ENCODE measurements around the gene PSME3IP1.

- TF ChIP-seq POLR2A (IDR thresholded peaks at IDR 0.05) (no peak), CTCF (IDR thresholded peaks at IDR 0.05) (no peak)
Measured at GRCh38 chr16:57123974-57124674, 61.7 kb downstream of the PSME3IP1 start.
